ENCODE measurements around the gene ADARB2.

DNA sequence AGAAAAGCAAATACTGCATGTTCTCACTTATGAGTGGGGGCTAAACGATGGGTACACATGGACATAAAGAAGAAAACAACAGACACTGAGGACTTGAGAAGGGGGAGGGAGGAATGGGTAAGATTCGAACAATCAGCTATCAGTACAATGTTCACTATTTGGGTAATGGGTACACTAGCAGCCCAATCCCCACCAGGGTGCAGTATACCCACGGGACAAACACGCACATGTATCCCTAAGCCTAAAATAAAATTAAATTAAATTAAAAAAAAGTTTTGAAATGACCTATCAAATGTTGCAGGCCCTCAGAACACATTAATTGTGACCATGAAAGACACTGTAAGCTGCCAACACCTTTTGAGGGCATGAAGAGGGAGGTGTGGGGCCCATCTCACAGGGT is 365.1 kb downstream of the ADARB2 start:
- no peak for TF ChIP-seq POLR2A (IDR thresholded peaks at IDR 0.05)
- TF ChIP-seq, protein P1, sequence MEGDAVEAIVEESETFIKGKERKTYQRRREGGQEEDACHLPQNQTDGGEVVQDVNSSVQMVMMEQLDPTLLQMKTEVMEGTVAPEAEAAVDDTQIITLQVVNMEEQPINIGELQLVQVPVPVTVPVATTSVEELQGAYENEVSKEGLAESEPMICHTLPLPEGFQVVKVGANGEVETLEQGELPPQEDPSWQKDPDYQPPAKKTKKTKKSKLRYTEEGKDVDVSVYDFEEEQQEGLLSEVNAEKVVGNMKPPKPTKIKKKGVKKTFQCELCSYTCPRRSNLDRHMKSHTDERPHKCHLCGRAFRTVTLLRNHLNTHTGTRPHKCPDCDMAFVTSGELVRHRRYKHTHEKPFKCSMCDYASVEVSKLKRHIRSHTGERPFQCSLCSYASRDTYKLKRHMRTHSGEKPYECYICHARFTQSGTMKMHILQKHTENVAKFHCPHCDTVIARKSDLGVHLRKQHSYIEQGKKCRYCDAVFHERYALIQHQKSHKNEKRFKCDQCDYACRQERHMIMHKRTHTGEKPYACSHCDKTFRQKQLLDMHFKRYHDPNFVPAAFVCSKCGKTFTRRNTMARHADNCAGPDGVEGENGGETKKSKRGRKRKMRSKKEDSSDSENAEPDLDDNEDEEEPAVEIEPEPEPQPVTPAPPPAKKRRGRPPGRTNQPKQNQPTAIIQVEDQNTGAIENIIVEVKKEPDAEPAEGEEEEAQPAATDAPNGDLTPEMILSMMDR (IDR thresholded peaks at IDR 0.05) = no peak

Data from Peyer's patch (tissue), 4 donors.